GM21619 (cell line): Measurements from ENCODE around the gene PLOD2.

ENCODE experiments used
- ATAC-seq: cut with Tn5 transposase; IDR thresholded peaks from one replicate; pipeline ENCODE4 v1.9.1; 2021; ENCODE audit not compliant: unreplicated experiment

Gene PLOD2

DNA sequence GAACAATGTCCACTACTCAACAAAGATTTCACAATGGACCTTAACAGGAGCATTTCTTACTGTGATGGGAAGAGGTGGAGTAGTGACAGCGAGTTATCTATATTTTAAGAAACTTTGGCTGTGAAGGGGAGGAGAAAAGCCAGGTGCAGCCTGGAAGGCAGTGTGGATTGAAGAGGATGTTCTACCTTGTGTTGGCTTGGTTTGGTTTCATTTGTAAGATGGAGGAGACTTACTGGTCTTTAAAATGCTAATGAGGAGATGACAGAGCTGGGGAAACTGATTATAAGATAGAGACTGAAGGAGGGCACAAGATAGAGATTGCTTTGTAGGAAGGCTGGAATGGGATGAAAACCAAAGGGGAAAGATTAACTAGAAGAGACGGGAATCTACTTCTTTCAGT is 59.4 kb downstream of the PLOD2 start:
- ATAC-seq, result no peak

DNA sequence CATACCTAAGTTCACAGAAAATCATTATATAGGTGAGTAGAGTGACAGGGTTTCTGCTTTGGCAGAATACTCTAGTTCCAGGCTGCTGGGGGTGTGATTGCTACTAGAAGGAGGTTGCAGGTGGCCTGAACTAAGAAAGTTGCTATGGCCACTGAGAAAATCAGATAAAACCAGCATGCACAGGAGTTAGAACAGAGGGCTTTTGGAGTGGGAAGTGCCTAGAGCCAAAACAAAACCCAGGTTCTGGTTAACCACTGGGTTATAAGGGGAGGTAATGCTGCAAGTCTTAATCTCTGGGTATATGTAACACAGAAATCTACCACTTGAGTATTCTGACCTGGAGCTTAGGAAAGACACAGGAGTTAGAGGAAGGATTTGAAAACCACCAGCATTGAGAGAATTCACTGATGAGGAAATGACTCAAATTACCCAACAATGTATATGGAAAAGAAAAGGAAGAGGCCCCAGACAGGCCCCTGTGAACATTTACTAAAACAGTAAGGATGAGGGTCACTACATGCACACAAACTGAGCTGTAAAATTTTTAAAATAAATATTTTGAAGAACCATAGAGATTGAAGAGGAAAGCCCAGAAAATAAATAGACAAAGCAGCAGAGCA is 60.0 kb downstream of the PLOD2 start:
- no peak for ATAC-seq

DNA sequence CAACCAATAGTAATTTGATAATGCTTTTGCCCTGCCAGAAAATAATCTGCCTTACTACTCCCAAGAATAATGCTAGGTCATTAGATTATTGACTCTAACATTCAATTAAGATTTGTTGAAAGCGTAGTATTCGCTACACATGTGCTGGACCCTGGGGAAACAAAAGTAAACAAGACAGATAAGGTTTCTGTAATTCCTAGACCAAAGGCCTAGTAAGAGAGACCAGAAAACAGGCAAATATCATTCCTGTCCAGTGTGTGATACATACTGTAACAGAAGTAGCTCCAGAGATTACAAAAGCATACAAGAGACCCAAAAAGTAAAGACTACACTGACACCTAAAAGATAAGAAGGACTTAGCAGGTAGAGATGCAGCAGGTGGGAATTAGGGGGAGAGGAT is 60.8 kb downstream of the PLOD2 start:
- ATAC-seq, result no peak

DNA sequence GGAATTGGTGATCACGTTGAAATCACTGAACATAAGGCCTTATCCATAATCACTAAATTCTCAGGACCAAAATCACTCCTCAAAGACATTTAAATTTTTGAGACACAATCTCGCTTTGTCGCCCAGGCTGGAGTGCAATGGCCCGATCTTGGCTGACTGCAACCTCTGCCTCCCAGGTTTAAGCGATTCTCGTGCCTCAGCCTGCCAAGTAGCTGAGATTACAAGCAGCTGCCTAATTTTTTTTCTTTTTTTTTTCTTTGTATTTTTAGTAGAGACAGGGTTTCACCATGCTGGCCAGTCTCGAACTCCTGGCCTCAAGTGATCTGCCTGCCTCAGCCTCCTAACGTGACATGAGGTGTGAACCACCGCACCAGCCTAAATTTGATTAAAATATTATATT is 61.7 kb downstream of the PLOD2 start:
- ATAC-seq, result no peak

DNA sequence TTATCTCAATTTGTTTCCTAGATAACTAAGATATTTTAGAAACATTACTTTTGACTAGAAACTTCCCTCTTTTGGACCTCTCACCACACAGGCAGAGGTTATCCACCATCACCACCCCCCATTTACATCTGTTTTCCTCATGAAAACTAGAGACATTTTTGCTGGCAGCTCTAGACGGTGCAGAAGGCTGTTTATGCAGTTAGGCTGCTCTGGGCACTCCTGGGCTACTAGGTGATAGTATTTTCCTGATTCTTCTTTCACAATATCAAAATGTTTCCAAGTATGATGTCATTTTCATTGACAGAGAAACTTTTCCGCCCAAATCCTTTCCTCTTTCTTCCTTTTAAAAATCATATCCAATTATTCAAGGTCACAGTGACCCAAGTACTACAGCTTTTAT is 67.1 kb downstream of the PLOD2 start:
- ATAC-seq, result no peak

DNA sequence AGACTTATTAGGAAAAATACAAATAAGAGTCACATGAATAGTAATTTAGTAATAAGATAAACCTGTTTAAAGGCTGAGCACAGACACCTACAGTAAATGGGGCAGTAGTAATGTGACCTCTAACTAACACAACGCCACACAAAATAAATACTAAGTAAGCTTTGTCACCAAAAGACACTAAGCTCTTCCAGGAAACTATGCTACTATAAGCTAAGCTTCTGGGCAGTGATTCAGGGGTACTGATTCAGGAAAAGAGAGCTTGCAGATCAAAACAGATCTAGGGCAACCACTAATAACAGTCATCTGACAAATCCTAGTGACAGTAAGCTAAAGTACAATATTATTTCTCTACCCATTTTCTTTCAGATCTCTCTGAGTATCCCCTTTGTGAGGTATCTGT is 68.8 kb downstream of the PLOD2 start:
- ATAC-seq, result no peak

DNA sequence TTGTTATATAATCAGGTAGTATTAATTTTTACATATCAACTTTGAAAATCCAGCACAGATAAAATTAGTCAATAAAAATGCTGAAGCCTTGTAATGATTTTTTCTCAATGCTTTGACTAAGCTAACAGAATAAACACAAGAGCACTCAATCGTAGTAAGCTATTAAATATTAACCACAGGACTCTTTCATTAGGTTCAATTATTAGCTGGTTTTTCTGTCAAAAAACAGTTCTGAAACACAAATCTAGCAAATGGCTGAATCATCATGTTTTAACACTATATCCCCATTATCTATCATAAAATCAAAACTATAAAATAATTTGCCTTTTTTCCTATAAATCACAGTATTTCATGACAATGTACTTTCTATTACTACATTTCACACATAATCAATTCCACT is 69.6 kb downstream of the PLOD2 start:
- peak; percentile 74 for ATAC-seq

DNA sequence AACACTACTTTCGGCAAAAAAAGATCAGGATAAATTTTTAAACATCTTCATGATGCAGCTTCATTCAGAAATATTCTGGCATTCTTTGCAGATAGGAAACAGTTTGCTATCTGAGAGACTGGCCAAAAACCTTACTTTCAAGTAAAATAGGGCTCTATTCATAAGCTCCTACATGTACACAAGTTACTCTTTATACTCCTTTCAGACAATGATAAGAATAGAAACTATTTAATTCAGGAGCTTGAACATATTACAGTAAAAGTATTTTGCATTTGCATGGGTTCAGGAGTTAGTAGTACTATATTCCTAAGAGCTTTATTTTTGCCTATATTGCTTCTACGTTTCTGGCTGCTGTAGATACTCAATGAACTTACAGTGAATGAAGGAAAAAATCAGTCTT is 70.5 kb downstream of the PLOD2 start:
- ATAC-seq, result no peak

DNA sequence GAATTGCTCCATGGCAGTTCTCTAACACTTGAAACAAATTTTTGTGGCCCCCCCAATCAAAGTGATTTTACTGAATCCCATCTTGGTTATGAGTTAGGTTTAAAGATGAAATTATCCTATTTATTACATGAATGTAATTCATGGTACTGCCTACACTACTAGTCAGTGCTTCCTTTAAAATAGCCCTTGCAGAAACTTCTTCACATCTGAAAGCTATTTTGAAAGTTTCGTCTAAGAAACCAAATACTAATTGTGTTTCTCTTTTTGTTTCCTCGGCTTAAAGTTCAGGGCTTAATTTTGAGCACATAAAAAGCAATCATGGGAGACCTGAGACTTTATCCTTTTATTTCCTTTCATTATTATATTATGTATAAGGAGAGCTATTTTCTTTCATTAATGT is 72.1 kb downstream of the PLOD2 start:
- ATAC-seq, result no peak

DNA sequence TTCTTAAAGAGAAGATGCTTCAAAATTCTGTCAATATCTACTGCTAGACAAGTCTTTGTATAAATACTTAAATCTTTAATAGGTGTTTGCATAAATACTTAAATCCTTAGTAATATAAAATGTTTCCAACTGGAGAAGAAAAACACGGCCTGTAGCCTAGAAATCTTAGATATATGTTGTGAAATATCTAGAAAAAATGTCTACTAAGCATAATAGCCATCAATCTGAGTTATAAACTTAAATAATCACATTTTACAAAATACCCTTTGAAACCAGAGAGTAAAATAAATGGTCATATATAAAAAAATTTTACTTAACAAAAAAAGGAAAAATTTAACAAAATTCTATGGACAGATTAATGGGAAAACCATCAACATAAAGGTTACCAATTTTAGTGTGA is 73.9 kb downstream of the PLOD2 start:
- ATAC-seq, result no peak

DNA sequence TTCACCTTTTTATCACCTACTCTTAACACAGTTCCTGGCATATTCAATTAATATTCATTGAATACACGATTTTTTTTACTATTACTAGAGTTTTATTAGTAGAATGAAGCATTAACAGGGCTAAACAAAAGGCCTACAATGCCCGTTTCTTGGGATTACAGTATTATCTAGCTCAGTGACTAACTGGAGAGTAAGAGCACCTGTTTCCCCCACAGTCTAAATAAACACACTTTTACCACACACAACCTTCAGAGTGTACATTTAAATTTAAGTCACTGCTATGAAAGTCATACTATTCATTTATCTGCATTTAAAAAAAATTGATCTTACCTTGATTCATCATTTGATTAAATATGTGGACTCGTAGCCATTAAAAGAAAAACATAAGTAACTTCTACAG is 74.8 kb downstream of the PLOD2 start:
- no peak for ATAC-seq

DNA sequence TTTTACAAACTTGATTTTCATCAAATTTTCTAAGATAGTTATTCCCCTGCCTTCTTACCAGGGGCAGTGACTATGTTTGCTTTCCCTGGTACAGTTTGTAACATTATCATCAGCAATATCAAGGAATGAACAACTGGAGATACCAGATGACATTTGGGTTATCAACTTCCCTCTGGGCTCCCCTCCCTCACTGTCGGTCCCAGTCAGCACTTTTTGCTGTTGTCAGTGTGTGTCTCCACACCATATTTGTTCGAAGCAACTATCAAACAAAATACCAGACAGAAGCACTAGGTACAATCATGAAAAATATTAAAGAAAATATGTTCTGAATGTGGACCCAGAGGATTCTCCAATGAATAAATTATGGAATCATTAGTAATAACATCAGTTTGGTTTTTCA is 75.3 kb downstream of the PLOD2 start:
- ATAC-seq, result no peak

DNA sequence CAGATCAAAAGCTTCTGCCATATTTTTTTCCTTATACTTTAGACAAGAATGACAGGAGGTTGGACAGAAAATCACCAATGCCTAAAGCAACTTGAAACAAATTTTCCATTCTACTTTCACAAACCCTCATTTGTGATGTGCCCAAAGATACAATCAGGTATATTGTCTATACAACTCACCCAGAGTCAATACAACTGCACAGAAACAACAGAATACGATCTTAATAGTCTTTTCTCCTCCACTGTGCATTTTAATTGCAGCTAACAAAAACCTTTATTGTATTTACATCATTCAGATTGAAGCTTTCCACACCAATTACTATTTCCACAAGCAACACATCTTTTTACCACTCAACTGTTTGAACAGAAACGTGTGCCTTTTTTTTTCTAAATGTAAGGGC is 80.4 kb downstream of the PLOD2 start:
- no peak for ATAC-seq

DNA sequence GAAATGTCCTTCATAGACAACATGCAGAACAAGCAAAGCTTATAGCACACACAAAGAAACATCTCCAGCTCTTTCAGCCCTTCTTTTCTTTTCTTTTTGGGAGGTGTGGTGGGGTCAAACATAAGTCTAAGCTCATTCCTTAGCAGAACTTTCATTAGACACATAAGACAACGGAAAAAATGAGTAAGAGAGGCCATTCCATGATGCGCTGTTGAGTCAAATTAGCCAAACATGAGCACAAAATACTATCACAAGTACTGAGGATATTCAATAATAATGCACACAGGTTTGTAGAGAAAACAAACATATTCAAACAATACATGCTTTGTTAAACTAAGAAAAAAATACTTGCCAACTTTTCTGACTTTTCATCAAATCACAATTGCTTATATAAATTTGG is 83.0 kb downstream of the PLOD2 start:
- no peak for ATAC-seq

DNA sequence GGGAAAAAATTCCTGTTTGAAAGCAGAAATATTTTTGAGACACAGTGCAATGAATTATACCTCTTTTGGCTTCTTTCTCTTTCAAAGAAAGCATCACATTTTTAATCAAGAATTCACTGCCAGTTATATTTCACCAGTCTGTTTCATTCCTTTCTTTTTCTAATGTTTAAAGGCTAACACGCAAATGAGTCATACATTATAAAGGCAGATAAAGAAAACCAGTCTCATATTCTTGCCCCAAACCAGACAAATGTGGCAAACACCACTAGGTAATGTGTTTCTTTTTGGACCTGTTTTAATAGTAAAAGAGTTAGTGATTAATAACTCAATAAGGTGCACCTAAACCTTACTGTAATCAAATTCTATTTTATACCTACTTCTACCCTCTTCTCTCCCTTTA is 83.8 kb downstream of the PLOD2 start:
- ATAC-seq, result no peak

DNA sequence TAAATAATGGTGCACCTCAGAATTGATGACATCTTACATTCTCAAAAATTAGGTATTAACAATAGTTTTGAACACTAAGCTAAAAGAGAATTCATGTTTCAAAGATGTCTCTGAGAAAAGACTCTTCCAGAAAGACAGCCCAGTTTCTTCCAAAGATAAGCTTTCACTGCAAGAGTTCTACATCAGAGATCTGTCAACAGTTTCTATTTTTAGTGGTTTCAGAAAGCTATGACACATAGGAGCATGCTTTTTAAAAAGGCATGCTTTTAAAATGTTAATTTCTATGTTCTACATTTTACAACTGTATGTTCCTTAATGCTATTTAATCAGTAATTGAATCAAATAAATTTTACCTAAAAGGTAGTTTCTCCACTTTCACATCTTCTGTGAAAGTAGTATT is 88.2 kb downstream of the PLOD2 start:
- ATAC-seq, result no peak

DNA sequence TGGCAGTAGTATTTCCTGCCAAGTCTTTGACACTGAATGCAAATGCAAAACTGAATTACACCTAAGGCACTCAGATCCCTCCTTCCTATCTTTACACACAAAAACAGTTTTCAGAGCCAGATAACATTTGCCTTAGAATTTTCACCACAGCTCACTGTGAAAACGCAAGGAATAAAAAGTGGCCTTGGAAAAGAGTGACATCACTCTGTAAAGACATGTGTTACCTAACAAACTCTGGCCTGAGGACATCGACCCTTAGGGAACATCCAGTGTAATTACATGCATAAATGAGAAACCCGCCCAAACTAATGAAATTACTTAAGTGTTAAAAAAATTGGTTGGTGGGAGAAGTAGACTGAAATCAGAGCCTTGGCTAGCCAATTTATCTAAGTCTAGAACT is 88.9 kb downstream of the PLOD2 start:
- no peak for ATAC-seq

DNA sequence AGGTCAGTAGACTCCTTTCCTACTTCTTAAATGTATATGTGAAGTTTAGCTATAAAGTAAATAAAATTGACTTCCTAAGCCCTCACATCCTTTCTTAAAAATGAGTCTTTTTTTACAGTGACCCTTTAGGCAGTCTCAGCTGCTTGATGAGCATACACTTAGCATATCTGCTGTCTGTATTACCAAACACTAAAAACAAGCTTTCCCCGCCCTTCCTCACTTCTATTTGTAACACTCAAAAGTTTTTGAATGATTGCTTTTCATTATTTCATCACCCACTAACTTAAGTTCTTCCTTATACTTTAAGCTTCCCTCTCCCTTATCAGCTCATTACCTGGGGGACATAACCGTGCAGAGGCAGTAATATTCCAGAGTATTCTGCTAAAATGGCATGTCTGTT is 89.4 kb downstream of the PLOD2 start:
- ATAC-seq, result no peak

DNA sequence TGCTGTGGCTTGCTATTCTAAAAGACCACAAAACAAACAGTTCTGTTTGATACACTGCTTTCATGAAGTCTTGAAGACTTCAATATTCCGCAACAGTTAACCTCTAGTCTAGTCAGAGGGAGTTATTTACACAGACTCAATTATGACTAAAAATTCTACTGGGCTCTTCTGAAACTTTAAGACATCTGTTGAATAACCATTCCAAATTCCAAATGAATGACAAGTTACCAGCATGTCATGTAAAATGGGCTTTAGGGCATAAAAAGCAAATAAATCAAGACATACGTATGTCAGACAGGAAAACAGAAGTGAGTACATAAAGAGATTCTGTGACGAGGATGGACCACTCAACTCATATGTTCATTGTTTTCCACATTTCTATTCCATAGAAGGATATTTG is 93.9 kb downstream of the PLOD2 start:
- no peak for ATAC-seq

DNA sequence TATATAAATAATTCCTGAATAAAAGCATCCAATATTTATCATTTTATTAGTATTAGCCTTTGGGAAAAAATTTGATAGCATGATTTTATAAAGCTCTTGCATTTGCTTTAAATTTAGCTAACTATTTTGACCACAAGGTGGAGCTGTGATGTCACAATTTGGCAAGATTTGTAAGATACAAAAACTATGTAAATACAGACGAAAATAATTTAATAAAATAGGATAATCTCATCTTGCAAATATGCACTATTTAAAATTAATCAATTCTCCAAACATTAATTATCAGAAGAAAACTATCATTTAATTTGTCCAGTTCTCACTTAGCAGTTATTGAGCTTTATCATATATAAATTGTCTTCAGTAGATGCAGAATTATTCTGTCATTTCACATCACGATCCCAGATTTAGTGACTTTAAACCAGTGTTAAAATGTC is 95.4 kb downstream of the PLOD2 start:
- peak; percentile 57 for ATAC-seq

DNA sequence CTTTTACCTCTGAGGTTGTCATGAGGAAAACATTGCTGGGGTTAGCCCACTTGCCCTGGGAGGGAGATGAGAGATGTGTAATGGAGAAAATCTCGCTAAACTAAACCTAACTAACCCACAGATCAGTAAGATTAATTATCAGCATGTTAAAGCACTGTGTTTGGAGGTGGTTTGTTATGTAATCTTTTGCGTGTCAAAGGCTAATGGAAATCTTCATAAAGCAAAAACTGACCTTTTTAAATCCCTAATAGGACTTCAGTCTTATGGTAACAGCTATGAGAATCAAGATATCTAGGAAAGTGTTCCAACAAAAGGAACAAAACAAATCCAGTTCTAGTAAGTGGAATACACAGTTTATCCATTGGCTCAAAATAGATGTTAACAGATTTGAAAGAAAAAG is 102.7 kb downstream of the PLOD2 start:
- no peak for ATAC-seq

DNA sequence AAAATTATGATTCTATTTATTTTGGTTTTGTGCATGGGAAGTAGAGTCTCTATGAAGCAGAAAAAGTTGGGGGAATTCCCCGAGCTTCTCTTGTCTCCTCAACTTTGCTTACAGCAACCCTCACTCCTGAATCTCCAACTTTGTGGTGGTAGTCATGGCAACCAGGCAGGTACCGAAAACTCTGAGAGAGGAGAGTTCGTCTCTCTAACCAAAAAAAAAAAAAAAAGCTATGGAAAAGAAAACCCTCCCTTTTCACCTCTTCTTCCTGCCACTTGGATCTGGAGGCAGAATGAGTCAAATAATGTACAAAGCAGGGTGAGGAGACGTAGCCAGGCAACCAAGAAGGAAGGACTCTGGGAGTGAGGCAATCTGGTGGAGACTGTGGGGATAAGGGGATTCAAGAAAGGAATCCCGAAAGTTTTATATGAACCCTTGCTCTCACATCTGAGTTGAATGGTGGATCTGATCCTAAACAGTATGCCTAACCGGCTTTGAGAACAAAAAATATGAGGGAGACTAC is 108.1 kb downstream of the PLOD2 start:
- no peak for ATAC-seq

DNA sequence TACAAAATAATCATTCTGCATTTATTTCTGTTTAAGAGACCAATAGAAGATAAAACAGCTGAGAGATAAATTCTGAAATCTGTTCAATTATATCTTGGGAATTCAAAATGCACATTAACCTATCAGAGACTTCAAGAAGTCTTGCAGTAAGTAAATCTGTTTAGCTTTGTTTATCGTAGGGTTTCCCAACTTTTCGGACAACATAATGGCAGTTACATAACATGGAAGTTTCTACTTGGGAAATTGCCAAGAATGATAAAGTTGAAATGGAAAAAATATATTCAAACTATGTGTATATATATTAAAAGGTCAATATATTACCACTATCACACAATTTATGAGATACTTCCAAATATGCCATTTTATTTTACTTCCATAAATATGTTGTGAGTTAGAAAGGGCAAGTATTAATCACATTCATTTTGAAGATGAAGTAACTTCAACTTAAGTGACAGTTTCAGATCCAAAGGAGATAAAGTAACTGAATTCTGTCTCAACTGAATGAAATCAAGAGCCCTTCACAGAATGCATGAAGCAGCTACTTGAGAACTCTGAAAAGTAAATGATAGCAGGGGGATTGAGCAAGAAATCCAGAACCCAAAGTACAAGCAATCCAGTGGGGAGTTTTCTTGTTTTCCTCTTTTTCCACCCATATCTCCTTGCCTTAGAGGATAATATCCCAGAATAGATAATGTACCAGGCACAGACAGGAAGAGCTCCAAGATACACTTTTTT is 108.8 kb downstream of the PLOD2 start:
- ATAC-seq, result no peak
